K562 treated with DMSO at 1 percent for 24 hours (cell line): ENCODE measurements around the gene IKZF1. TPM values are rescaled to one million over a fixed set of nuclear protein-coding genes. Genes with fewer than 3 reads are reported as not detected.

Source experiments
- total RNA-seq: library from RNA; unstranded; fragments of 300-600 nt; gene quantifications from 2 replicates; pipeline ENCODE4 v1.2.3, GENCODE V29; 2022; ENCODE audit warnings: low read depth; ENCODE audit not compliant: insufficient read depth

The IKZF1 gene
- 40.2 and 42.2 TPM in 2 replicates for total RNA-seq

GRCh38 chr7:50304129-50304910 is at the start of gene IKZF1:
Gene IKZF1, plus strand, starts transcription at chr7:50304716. Its CDS starts 14,346 bp downstream, at chr7:50319062.

DNA sequence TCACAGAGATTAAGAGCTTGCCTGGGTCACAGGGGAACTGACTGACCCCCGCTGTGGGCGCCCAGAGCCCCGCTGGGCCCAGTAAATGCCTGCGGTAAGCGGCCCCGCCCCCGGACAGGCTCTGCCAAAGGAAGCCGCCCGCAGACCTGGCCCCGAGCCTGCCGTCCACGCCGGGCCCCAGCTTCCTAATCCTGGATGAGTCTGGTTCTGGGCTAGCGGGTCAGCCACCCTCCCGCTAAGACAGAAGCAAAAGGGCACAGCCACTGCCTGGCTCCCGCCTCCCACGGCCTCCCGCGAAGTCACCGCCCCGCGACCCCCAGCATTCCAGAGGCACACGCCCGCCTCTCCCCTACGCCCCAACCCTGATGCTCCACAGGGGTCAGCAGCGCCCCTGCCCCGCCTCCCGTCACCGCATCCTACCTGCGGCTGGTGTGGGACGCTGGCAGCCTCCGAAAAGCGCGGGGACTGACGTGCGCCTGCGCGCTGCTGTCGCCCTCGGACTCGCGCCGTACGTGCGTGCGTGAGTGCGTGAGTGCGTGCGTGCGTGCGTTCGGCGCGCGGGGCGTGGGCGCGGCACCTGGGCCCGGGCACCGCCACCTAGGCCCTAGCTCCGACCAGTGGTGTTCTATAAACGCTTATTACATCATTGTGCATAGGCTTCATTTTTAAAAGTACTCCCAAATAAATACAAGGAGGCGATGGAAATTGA is 145.5 kb downstream of the IKZF1 start, which contains the start of gene FIGNL1:
TSS of gene FIGNL1 (minus strand) at position 470 of the 709 bp plus-strand sequence. CDS start 3,063 bp downstream, outside the sequence.

Other genes with a start within 250 kb of the IKZF1 start
- not detected in 2 replicates for gene ZPBP, start 211.5 kb upstream of the IKZF1 start, total RNA-seq
- 17.8 and 23.3 TPM in 2 replicates for gene FIGNL1, start 145.6 kb downstream of the IKZF1 start, total RNA-seq